HG03039 (cell line): Measurements from ENCODE around the gene FCAR.
"Not testable (repeated sequence)": the region's sequence is repeated elsewhere in the genome, so short reads cannot be mapped to it uniquely, and the experiment has no call there.

Experiments used
- ATAC-seq: cut with Tn5 transposase; IDR thresholded peaks from one replicate; pipeline ENCODE4 v1.9.1; 2021; ENCODE audit warnings: mild to moderate bottlenecking, moderate library complexity; ENCODE audit not compliant: unreplicated experiment

Gene FCAR

DNA sequence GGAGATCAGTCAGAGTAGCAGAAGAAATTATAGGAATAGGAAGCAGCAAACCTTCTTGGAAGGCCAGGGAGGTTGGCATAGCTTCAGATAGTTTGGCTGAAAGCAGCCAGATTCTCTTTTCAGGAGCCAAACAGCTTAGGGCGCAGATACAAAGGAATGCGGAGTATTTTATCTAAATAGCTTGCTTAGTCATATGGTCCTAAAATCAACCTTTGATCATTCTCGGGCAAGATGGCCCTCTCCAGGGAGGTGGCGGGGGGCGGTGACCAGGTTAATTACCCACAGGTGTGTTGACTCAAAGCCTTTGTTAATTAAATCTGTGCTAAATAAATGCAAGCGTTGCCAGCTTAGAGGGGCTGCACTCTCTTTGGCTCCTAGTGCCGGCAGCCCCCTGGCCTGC, 19.4 kb downstream of the FCAR start:
- ATAC-seq, result no peak

GRCh38 chr19:54894106-54894505, 20.1 kb downstream of the FCAR start:
- ATAC-seq, result not testable (repeated sequence)

DNA sequence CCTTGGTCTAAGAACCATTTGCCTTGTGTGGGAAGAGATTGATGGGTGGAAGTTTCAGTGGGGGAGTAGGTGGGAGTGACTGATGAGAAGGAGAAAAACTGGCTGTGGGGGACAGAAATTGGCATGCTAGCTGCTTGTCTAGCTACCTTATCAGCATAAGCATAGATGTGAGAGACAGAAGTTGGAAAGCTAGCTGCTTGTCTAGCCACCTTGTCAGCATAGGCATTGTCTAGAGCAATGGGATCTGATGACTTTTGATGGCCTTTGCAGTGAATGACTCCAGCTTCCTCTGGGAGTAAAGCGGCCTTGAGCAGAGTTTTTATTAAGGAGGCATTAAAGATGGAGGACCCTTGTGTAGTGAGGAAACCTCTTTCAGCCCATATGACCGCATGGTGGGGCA, 22.0 kb downstream of the FCAR start:
- no peak for ATAC-seq

DNA sequence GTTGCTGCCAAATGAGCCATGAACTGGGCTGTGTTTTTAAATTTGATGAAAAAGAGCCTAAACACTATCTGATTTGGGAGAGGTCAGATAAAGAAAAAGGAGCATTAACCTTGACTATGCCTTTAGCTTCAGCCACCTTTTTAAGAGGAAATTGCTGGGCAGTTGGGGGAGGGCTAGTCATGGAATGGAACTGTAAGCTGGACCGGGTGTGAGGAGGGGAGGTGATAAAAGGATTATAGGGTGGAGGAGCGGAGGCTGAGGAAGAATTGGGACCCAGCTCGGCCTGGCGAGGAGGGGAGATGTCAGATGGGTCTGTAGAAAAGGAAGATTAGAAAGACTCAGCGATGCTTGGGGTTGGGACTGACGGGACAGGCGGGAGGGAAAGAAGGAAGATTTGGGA, 24.6 kb downstream of the FCAR start:
- not testable (repeated sequence) for ATAC-seq

DNA sequence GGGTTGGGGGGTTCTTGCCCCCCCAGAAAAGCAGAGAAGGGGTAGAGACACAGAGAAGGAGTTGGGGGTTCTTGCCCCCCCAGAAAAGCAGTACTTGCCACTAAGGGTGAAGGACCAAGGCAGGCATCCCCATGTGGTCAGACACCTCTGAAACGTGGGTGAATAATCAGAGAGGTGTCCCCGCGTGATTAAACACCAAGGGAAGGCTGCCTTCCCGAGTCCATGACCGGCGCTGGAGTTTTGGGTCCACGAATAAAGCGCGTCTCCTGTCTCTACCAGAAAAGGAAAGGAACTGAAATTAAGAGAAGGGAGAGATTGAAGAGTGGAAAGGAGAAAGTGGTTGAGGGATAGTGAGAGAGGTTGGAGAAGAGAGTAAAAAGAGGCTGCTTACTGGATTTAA, 25.6 kb downstream of the FCAR start:
- not testable (repeated sequence) for ATAC-seq

DNA sequence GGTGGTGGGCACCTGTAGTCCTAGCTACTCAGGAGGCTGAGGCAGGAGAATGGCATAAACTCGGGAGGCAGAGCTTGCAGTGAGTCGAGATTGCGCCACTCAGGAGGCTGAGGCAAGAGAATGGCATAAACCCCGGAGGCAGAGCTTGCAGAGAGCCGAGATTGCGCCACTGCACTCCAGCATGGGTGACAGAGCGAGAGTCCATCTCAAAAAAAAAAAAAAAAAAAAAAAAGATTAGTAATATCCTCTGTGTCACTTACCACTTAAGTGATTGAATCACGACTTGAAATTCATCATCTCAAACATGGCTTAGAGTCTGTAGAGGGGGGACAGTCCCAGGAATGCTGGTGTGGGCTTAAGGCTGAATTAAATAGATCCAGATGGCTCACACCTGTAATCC, 27.1 kb downstream of the FCAR start:
- not testable (repeated sequence) for ATAC-seq

GRCh38 chr19:54902061-54902460, 28.0 kb downstream of the FCAR start:
- no peak for ATAC-seq

DNA sequence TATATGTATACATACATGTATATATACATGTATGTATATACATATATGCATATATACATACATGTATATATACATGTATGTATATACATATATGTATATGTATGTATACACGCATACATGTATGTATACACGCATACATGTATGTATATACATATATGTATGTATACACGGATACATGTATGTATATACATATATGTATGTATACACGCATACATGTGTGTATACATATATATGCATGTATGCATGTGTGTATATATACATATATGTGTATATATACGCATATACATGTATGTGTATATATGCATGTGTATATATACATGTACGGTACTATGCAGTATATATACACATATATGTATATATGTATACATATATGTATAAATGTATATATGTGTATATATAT, 29.3 kb downstream of the FCAR start:
- ATAC-seq, result no peak

DNA sequence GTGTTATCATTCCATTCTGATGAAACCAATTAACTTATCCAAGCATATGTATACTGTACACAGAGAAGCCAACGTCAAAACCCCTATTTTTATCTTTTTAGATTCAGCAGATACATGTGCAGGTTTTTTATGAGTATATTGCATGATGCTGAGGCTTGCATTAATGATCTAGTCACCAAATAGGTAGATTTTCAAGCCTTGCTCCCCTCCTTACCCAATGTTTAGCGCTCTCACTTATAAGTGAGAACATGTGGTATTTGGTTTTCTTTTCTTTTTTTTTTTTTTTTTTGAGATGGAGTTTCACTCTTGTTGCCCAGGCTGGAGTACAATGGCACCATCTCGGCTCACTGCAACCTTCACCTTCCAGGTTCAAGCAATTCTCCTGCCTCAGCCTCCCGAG, 30.2 kb downstream of the FCAR start:
- not testable (repeated sequence) for ATAC-seq

DNA sequence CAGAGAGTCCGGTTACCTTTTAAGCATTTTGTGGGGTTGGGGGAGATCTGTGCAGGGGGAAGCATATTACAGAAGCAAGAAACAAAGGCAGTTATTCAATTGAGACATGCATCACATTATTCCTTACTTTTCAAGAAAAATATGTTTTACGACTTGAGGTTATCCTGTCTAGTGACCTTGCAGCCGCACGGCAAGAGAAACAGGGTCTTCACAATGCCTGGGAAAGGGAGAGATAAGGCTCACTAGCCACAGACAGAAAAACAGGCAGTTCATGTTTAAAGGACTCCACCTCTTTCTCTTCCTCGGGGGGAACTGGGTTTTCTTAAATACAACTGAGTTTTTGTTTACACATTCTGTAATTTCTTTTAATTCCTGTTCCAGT, 31.4 kb downstream of the FCAR start:
- no peak for ATAC-seq

DNA sequence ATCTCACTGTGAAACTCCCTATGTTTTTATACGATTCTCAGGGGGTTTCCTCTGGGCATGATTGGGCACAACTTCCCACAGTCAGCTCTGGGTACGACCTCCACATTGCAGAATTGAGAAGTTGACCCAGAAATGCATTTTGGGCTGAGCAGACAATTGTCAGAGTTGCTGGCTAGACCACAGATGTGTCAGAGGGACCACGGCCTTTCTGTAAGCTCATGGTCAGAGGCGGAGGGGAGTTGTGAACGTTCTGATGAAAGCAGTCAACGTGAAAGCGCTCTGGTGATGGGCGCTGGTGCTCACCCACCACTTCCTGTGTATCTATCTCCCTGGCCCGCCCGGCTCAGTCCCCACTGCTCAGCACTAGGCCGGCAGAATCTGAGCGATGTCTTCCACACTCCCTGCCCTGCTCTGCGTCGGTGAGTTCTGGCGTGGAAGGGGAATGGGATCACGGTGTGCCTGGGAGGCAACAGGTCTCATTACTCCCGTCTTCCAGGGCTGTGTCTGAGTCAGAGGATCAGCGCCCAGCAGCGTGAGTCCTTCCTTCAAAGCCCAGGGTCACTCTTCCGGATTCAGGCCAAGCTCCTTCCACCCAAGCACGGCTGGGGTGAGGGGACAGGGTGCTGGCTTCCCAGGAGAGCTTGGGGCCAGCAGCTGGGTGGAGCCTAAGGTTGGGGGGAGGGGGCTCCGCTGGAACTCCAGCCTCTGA, 31.9 kb downstream of the FCAR start, which contains the start of gene NCR1:
Gene NCR1, plus strand, starts transcription at position 346 of the 709 bp plus-strand sequence. Its CDS starts 40 bp downstream, at position 386.
- ATAC-seq, result no peak

GRCh38 chr19:54906819-54907218, 32.8 kb downstream of the FCAR start:
- ATAC-seq, result no peak

- ATAC-seq, result not testable (repeated sequence)
Observed at GRCh38 chr19:54907899-54908298, 33.9 kb downstream of the FCAR start.

GRCh38 chr19:54916822-54917221, 42.8 kb downstream of the FCAR start:
- ATAC-seq, result no peak

DNA sequence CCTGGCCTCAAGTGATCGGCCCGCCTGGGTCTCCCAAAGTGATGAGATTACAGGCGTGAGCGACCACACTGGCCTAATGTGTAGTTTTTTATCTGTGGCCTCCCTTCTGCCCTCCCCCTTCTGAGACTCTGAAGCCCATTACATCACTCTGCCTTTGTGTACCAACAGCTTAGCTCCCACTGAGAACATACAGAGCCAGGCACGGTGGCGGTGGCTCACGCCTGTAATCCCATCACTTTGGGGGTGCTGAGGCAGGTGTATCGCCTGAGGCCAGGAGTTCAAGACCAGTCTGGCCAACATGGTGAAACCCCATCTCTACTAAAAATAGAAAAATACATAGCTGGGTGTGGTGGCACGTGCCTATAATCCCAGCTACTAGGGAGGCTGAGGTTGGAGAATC, 44.5 kb downstream of the FCAR start:
- ATAC-seq, result no peak

DNA sequence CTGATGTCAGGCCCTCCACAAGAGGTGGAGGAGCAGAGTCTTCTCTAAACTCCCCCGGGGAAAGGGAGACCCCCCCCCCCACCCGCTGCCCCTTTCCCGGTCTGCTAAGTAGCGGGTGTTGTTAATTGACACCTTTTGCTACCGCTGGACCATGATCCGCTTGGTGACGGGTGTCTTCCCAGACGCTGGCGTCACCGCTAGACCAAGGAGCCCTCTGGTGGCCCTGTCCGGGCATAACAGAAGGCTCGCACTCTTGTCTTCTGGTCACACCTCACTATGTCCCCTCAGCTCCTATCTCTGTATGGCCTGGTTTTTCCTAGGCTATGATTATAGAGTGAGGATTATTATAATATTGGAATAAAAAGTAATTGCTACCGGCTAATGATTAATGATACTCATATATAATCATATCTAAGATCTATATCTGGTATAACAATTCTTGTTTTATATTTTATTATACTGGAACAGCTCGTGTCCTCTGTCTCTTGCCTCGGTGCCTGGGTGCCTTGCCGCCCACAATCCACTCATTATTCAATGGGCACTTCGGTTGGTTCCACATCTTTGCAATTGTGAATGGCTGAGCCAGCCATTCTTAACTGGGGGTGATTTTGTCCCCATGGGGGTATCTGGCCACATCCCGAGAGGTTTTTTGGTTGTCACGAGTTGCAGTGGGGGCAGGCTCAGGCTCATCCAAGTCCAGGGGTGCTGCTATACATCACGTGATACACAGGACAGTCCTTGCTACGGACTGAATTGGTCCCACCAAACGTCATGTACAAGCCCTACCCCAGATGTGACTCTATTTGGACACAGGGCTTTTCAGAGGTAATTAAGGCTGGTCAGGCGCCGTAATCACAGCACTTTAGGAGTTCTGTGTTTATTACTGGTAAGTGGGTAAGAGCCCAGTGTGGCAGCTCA, 45.9 kb downstream of the FCAR start:
- not testable (repeated sequence) for ATAC-seq

GRCh38 chr19:54921082-54921481, 47.0 kb downstream of the FCAR start:
- ATAC-seq, result no peak

DNA sequence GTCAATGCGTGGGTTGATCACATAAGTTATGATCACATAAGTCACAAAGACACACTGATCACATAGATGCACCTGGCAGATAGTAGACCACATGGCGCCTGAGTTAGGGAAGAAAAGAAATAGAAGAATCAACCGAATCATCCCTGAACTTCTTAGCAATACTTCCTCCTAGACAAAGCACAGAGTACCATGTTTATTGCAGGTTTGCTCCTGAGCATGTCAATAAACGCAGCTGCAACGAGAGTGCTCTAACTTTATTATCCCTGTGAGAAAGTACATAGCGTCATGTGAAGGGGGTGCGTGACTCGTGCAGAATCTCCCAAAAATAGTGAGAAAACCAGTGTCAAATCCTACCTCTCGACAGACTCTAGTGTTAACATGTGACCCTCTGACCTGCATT, 49.2 kb downstream of the FCAR start:
- ATAC-seq, result no peak

DNA sequence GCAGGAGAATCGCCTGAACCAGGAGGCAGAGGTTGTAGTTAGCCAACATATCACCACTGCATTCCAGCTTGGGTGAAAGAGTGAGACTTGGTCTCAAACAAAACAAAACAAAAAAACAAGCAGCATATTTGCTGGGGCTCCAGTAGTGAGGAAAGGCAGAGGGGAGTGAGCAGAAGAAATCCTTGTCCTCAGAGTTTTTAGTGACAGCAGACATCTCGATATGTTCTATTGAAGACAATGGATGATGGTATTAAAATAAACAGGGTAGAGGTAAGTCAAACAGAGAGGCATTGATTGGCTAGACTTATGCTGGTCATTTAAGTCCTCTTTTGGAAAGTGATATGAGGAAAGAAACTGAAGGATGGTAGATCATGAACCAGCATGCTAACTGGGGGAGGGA, 54.3 kb downstream of the FCAR start:
- ATAC-seq, result no peak

GRCh38 chr19:54937926-54938325, 63.9 kb downstream of the FCAR start:
- ATAC-seq, result no peak

GRCh38 chr19:54938906-54939305, 64.9 kb downstream of the FCAR start:
- no peak for ATAC-seq

GRCh38 chr19:54939538-54939937, 65.5 kb downstream of the FCAR start:
- not testable (repeated sequence) for ATAC-seq
